Measurements from ENCODE around the gene UBAC2.
A peak's percentile ranks its signal among the peaks of the same experiment; 100 is the strongest.

Gene UBAC2

GRCh38 chr13:99429670-99430069 is 229.0 kb downstream of the UBAC2 start:
- Histone ChIP-seq H2AFZ (ENCODE audit: low read length, unreplicated experiment) (no peak overlapping the region), H3K4me1 (ENCODE audit: control insufficient read depth, insufficient read depth, low read length, unreplicated experiment) (peaks cover 12% of the 10 kb centered on the region), H3K79me2 (ENCODE audit: control insufficient read depth, insufficient read depth, low read length, unreplicated experiment) (no peaks in the 10 kb centered on the region), H3K36me3 (ENCODE audit: insufficient read depth, low read length) (no peaks in the 10 kb centered on the region), H3K27me3 (ENCODE audit: insufficient read depth, low read length) (no peaks in the 10 kb centered on the region; the same call in 1 of the 2 replicates), H3K4me3 (ENCODE audit: low read depth, low read length) (no peak overlapping the region), H3K27ac (ENCODE audit: low read depth, low read length) (no peak overlapping the region)

GRCh38 chr13:99431927-99432608 is 231.4 kb downstream of the UBAC2 start:
- Histone ChIP-seq H3K4me3 (ENCODE audit: low read depth, low read length) (peak overlapping the region; percentile 43), H3K27me3 (ENCODE audit: insufficient read depth, low read length) (no peaks in the 10 kb centered on the region; the same call in 1 of the 2 replicates), H3K79me2 (ENCODE audit: control insufficient read depth, insufficient read depth, low read length, unreplicated experiment) (no peaks in the 10 kb centered on the region), H3K27ac (ENCODE audit: low read depth, low read length) (peak overlapping the region; percentile 79), H2AFZ (ENCODE audit: low read length, unreplicated experiment) (peak overlapping the region; percentile 36), H3K4me1 (ENCODE audit: control insufficient read depth, insufficient read depth, low read length, unreplicated experiment) (peaks cover 12% of the 10 kb centered on the region), H3K36me3 (ENCODE audit: insufficient read depth, low read length) (no peaks in the 10 kb centered on the region)

DNA sequence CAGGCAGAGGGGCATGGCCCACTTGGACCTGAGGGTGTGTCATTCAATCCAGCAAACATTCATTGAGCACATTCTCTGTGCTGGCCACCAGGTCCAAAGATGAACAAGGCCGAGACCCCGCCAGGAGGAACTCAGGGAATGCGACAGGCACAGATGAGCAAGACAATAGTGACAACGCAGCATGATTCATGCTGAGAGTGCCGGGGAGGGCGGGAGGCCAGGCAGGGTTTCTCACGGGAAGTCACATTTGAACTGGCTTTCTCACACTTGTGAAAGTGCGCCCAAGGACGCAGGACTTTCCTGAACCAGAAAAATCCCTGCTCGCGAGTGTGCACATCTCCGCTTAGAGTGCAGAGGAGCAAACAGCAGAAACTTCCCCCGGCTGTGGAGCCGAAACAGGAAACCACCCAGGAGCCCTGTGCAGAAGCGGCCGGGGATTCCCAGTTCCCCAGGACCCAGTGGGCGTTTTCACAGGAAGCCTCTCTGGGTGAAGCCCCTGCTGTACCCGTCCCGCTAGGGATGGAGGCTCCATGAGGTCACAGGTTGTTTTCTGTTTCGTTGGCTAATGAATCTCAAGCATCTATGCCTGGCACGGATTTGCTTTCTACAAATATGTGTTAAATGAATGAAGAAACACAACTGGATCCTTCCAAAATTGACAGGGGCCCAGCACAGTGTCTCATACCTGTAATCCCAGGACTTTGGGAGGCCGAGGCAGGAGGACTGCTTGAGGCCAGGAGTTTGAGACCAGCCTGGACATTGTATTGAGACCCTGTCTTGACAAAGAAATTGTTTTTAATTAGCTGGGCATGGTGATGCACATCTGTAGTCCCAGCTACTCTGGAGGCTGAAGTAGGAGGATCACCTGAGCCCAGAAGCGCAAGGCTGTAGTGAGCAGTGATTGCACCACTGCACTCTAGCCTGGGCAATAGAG is 232.2 kb downstream of the UBAC2 start:
- H3K4me3 ChIP-seq (ENCODE audit: low read depth, low read length), result peak overlapping the region; percentile 43
- H3K79me2 ChIP-seq (ENCODE audit: control insufficient read depth, insufficient read depth, low read length, unreplicated experiment), result no peaks in the 10 kb centered on the region
- H3K36me3 ChIP-seq (ENCODE audit: insufficient read depth, low read length), result no peaks in the 10 kb centered on the region
- H3K27me3 ChIP-seq (ENCODE audit: insufficient read depth, low read length), result no peaks in the 10 kb centered on the region; the same call in 1 of the 2 replicates
- peaks cover 12% of the 10 kb centered on the region for H3K4me1 ChIP-seq (ENCODE audit: control insufficient read depth, insufficient read depth, low read length, unreplicated experiment)
- peak overlapping the region; percentile 79 for H3K27ac ChIP-seq (ENCODE audit: low read depth, low read length)
- peak overlapping the region; percentile 36 for H2AFZ ChIP-seq (ENCODE audit: low read length, unreplicated experiment)

DNA sequence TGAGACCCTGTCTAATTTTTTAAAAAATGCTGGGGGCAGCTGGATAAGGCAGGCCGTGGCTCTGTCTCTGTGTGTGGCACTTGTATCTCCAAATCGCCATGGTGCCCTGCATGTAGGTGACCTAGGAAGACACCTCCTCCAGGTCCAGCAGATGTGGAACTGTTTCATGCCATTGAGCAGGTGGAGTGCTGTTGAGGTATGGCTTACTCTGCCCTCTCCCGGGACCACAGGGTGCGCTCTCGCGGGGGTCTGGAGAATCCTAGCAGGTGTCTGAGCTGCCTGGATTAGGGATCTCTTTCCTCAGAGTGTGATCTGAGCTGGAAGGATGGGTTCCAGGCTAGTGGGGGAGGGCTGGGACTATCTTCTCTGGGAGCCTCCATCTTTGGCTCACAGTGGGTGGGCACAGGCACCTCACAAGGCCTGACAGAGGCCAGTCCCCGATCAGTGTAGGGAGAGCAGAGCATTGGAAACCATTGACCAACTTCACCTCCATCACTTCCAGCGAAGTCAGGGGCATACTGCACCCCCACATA is 233.0 kb downstream of the UBAC2 start:
- Histone ChIP-seq H3K27ac (ENCODE audit: low read depth, low read length) (peak overlapping the region; percentile 79), H3K27me3 (ENCODE audit: insufficient read depth, low read length) (peaks cover 4% of the 10 kb centered on the region; the same call in 1 of the 2 replicates), H2AFZ (ENCODE audit: low read length, unreplicated experiment) (no peak overlapping the region), H3K79me2 (ENCODE audit: control insufficient read depth, insufficient read depth, low read length, unreplicated experiment) (no peaks in the 10 kb centered on the region), H3K4me1 (ENCODE audit: control insufficient read depth, insufficient read depth, low read length, unreplicated experiment) (peaks cover 12% of the 10 kb centered on the region), H3K4me3 (ENCODE audit: low read depth, low read length) (peak overlapping the region; percentile 43; the same call in 1 of the 2 replicates), H3K36me3 (ENCODE audit: insufficient read depth, low read length) (no peaks in the 10 kb centered on the region)

GRCh38 chr13:99434258-99434788 is 233.7 kb downstream of the UBAC2 start:
- Histone ChIP-seq H2AFZ (ENCODE audit: low read length, unreplicated experiment) (no peak overlapping the region), H3K27me3 (ENCODE audit: insufficient read depth, low read length) (peaks cover 11% of the 10 kb centered on the region; the same call in 1 of the 2 replicates), H3K4me3 (ENCODE audit: low read depth, low read length) (no peak overlapping the region), H3K4me1 (ENCODE audit: control insufficient read depth, insufficient read depth, low read length, unreplicated experiment) (peaks cover 12% of the 10 kb centered on the region), H3K79me2 (ENCODE audit: control insufficient read depth, insufficient read depth, low read length, unreplicated experiment) (no peaks in the 10 kb centered on the region), H3K36me3 (ENCODE audit: insufficient read depth, low read length) (no peaks in the 10 kb centered on the region), H3K27ac (ENCODE audit: low read depth, low read length) (no peak overlapping the region)

GRCh38 chr13:99435116-99435515 is 234.5 kb downstream of the UBAC2 start:
- H3K27ac ChIP-seq (ENCODE audit: low read depth, low read length), result no peak overlapping the region
- no peak overlapping the region for H3K4me3 ChIP-seq (ENCODE audit: low read depth, low read length)
- H3K79me2 ChIP-seq (ENCODE audit: control insufficient read depth, insufficient read depth, low read length, unreplicated experiment), result no peaks in the 10 kb centered on the region
- H3K27me3 ChIP-seq (ENCODE audit: insufficient read depth, low read length), result peaks cover 19% of the 10 kb centered on the region; the same call in 1 of the 2 replicates
- no peaks in the 10 kb centered on the region for H3K36me3 ChIP-seq (ENCODE audit: insufficient read depth, low read length)
- peaks cover 12% of the 10 kb centered on the region for H3K4me1 ChIP-seq (ENCODE audit: control insufficient read depth, insufficient read depth, low read length, unreplicated experiment)
- H2AFZ ChIP-seq (ENCODE audit: low read length, unreplicated experiment), result no peak overlapping the region

DNA sequence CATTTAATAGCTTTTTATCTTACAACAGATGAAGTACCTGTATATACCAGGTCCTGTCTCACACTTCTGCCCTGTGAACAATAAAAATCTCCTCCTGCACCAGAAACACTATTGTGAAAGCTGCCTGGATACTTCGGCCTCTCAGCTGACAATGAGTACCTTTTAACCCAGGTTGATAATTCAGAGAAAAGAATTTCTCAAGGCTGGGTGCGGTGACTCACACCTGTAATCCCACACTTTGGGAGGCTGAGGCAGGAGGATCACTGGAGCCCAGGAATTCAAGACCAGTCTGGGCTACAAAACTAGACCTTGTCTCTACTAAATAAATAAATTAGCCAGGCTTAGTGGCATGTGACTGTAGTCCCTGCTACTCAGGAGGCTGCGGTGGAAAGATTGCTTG is 235.3 kb downstream of the UBAC2 start:
- Histone ChIP-seq H3K27ac (ENCODE audit: low read depth, low read length) (no peak overlapping the region), H3K27me3 (ENCODE audit: insufficient read depth, low read length) (peaks cover 26% of the 10 kb centered on the region; the same call in 1 of the 2 replicates), H3K4me3 (ENCODE audit: low read depth, low read length) (no peak overlapping the region), H3K4me1 (ENCODE audit: control insufficient read depth, insufficient read depth, low read length, unreplicated experiment) (peaks cover 12% of the 10 kb centered on the region), H3K36me3 (ENCODE audit: insufficient read depth, low read length) (no peaks in the 10 kb centered on the region), H3K79me2 (ENCODE audit: control insufficient read depth, insufficient read depth, low read length, unreplicated experiment) (no peaks in the 10 kb centered on the region), H2AFZ (ENCODE audit: low read length, unreplicated experiment) (no peak overlapping the region)
